ENCODE data around the gene OBSCN.

- no peak for TF ChIP-seq CTCF (IDR thresholded peaks at IDR 0.05)
- TF ChIP-seq TCF7L2 (IDR thresholded peaks at IDR 0.05; ENCODE audit: low read depth, low read length): no peak
- no peak for TF ChIP-seq POLR2AphosphoS5 (IDR thresholded peaks at IDR 0.05; ENCODE audit: low read depth, low read length)
- TF ChIP-seq SIN3A (IDR thresholded peaks at IDR 0.05; ENCODE audit: borderline replicate concordance, insufficient read depth, low read depth, low read length): no peak
- TF ChIP-seq, protein P1, sequence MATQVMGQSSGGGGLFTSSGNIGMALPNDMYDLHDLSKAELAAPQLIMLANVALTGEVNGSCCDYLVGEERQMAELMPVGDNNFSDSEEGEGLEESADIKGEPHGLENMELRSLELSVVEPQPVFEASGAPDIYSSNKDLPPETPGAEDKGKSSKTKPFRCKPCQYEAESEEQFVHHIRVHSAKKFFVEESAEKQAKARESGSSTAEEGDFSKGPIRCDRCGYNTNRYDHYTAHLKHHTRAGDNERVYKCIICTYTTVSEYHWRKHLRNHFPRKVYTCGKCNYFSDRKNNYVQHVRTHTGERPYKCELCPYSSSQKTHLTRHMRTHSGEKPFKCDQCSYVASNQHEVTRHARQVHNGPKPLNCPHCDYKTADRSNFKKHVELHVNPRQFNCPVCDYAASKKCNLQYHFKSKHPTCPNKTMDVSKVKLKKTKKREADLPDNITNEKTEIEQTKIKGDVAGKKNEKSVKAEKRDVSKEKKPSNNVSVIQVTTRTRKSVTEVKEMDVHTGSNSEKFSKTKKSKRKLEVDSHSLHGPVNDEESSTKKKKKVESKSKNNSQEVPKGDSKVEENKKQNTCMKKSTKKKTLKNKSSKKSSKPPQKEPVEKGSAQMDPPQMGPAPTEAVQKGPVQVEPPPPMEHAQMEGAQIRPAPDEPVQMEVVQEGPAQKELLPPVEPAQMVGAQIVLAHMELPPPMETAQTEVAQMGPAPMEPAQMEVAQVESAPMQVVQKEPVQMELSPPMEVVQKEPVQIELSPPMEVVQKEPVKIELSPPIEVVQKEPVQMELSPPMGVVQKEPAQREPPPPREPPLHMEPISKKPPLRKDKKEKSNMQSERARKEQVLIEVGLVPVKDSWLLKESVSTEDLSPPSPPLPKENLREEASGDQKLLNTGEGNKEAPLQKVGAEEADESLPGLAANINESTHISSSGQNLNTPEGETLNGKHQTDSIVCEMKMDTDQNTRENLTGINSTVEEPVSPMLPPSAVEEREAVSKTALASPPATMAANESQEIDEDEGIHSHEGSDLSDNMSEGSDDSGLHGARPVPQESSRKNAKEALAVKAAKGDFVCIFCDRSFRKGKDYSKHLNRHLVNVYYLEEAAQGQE (IDR thresholded peaks at IDR 0.05; ENCODE audit: insufficient read depth in 1 of 2, low read depth in 2 of 2, low read length in 1 of 2): no peak
Observed at GRCh38 chr1:228258486-228258885, 50.6 kb downstream of the OBSCN start.
